H9 (cell line): ENCODE data around the gene ACTN4. TPM values are rescaled to one million over a fixed set of nuclear protein-coding genes. Genes with fewer than 3 reads are reported as not detected.
A peak's percentile ranks its signal among the peaks of the same experiment; 100 is the strongest.

Source experiments
- DNase-seq: peaks from one replicate; pipeline ENCODE4 v3.0.0-alpha.2; 2017
- H2AFZ ChIP-seq: one replicate; pipeline ENCODE4 v1.6.1; 2013; ENCODE audit warnings: mild to moderate bottlenecking, low read length, control low read depth, moderate library complexity
- H2AK5ac ChIP-seq: 2 replicates; pipeline ENCODE4 v1.6.1; 2013; ENCODE audit warnings: low read length, control low read depth, mixed read lengths; ENCODE audit not compliant: insufficient read length
- H2BK120ac ChIP-seq: one replicate; pipeline ENCODE4 v1.6.1; 2013; ENCODE audit warnings: low read depth, mild to moderate bottlenecking, low read length, control low read depth, inconsistent platforms; ENCODE audit not compliant: poor library complexity, severe bottlenecking
- H2BK12ac ChIP-seq: 2 replicates; pipeline ENCODE4 v1.6.1; 2013; ENCODE audit warnings: low read length, control low read depth, mixed read lengths, low read depth; ENCODE audit not compliant: insufficient read length
- H2BK15ac ChIP-seq: 2 replicates; pipeline ENCODE4 v1.6.1; 2013; ENCODE audit warnings: low read depth, low read length, control low read depth
- H2BK20ac ChIP-seq: one replicate; pipeline ENCODE4 v1.6.1; 2013; ENCODE audit warnings: low read depth, mild to moderate bottlenecking, low read length, control low read depth, inconsistent platforms; ENCODE audit not compliant: poor library complexity, severe bottlenecking
- H2BK5ac ChIP-seq: 2 replicates; pipeline ENCODE4 v1.6.1; 2013; ENCODE audit warnings: low read length, control low read depth, mixed read lengths; ENCODE audit not compliant: insufficient read length
- H3K14ac ChIP-seq: 2 replicates; pipeline ENCODE4 v1.6.1; 2013; ENCODE audit warnings: low read length, control low read depth; ENCODE audit not compliant: insufficient read depth
- H3K18ac ChIP-seq: 2 replicates; pipeline ENCODE4 v1.6.1; 2013; ENCODE audit warnings: low read depth, mild to moderate bottlenecking, mixed read lengths, low read length, control low read depth; ENCODE audit not compliant: insufficient read length
- H3K23ac ChIP-seq: 2 replicates; pipeline ENCODE4 v1.6.1; 2013; ENCODE audit warnings: low read length, control low read depth, mixed read lengths, low read depth; ENCODE audit not compliant: insufficient read length
- H3K23me2 ChIP-seq: 2 replicates; pipeline ENCODE4 v1.6.1; 2013; ENCODE audit warnings: low read depth, mild to moderate bottlenecking, mixed read lengths, low read length, control low read depth; ENCODE audit not compliant: insufficient read length, poor library complexity, severe bottlenecking
- H3K27ac ChIP-seq: 2 replicates; pipeline ENCODE4 v1.5.1; 2013; ENCODE audit warnings: low read length, control low read depth, mixed read lengths, low read depth; ENCODE audit not compliant: insufficient read length
- H3K27me3 ChIP-seq: 2 replicates; pipeline ENCODE4 v1.6.1; 2013; ENCODE audit warnings: low read length, control low read depth, inconsistent platforms; ENCODE audit not compliant: insufficient read depth
- H3K4ac ChIP-seq: 2 replicates; pipeline ENCODE4 v1.6.1; 2013; ENCODE audit warnings: low read depth, mild to moderate bottlenecking, control low read depth, inconsistent platforms, low read length, moderate library complexity
- H3K4me1 ChIP-seq: 2 replicates; pipeline ENCODE4 v1.6.1; 2013; ENCODE audit warnings: low read length, control low read depth, inconsistent platforms; ENCODE audit not compliant: insufficient read depth
- H3K4me2 ChIP-seq: 2 replicates; pipeline ENCODE4 v1.6.1; 2013; ENCODE audit warnings: low read length, control low read depth, mixed read lengths; ENCODE audit not compliant: insufficient read length, insufficient read depth
- H3K56ac ChIP-seq: 2 replicates; pipeline ENCODE4 v1.6.1; 2013; ENCODE audit warnings: low read depth, mild to moderate bottlenecking, mixed read lengths, low read length, control low read depth; ENCODE audit not compliant: insufficient read length
- H3K79me1 ChIP-seq: 2 replicates; pipeline ENCODE4 v1.6.1; 2013; ENCODE audit warnings: low read depth, mild to moderate bottlenecking, moderate library complexity, low read length, control low read depth, inconsistent platforms; ENCODE audit not compliant: insufficient read depth, poor library complexity, severe bottlenecking
- H3K79me2 ChIP-seq: 2 replicates; pipeline ENCODE4 v1.6.1; 2013; ENCODE audit warnings: low read length, control low read depth, inconsistent platforms; ENCODE audit not compliant: insufficient read depth
- H3K9ac ChIP-seq: 2 replicates; pipeline ENCODE4 v1.6.1; 2013; ENCODE audit warnings: low read length, control low read depth, mixed read lengths; ENCODE audit not compliant: insufficient read length; ENCODE audit errors: extremely low read depth
- H3K9me3 ChIP-seq: one replicate; pipeline ENCODE4 v1.6.1; 2013; ENCODE audit warnings: low read depth, low read length, inconsistent platforms; ENCODE audit not compliant: control insufficient read depth
- H3T11ph ChIP-seq: one replicate; pipeline ENCODE4 v1.6.1; 2013; ENCODE audit warnings: mild to moderate bottlenecking, low read length, control low read depth, inconsistent platforms
- H4K20me1 ChIP-seq: one replicate; pipeline ENCODE4 v1.6.1; 2013; ENCODE audit not compliant: control insufficient read depth, insufficient read length, insufficient read depth
- H4K5ac ChIP-seq: 2 replicates; pipeline ENCODE4 v1.6.1; 2013; ENCODE audit warnings: low read depth, mild to moderate bottlenecking, mixed read lengths, low read length, control low read depth; ENCODE audit not compliant: insufficient read length
- H4K8ac ChIP-seq: replicated peaks from 2 replicates; pipeline ENCODE4 v1.6.1; 2013; ENCODE audit warnings: low read length, control low read depth, mixed read lengths, low read depth; ENCODE audit not compliant: insufficient read length
- H4K91ac ChIP-seq: 2 replicates; pipeline ENCODE4 v1.6.1; 2013; ENCODE audit warnings: low read depth, mild to moderate bottlenecking, moderate library complexity, mixed read lengths, low read length, control low read depth; ENCODE audit not compliant: insufficient read length
- H3K27ac Mint-ChIP-seq, 3 experiments: 2 replicates in 2 of 3; 3 replicates in 1 of 3; pipeline ENCODE4 v1.8.0; 2020 to 2021; ENCODE audit warnings: mixed read lengths in 3 of 3, mild to moderate bottlenecking in 1 of 3, moderate library complexity in 1 of 3
- H3K27me3 Mint-ChIP-seq: 2 replicates; pipeline ENCODE4 v1.8.0; 2021; ENCODE audit warnings: low read depth, mild to moderate bottlenecking, moderate library complexity, mixed read lengths
- H3K36me3 Mint-ChIP-seq, 3 experiments: 2 replicates in 2 of 3; 3 replicates in 1 of 3; pipeline ENCODE4 v1.8.0; 2020 to 2021; ENCODE audit warnings: low read depth in 3 of 3, mixed read lengths in 3 of 3; ENCODE audit not compliant: insufficient read depth in 1 of 3
- H3K4me1 Mint-ChIP-seq, 2 experiments: 2 replicates each; pipeline ENCODE4 v1.8.0; 2020; ENCODE audit warnings: mixed read lengths in 2 of 2
- H3K4me3 Mint-ChIP-seq, 2 experiments: 2 replicates in 1 of 2; 3 replicates in 1 of 2; pipeline ENCODE4 v1.8.0; 2020 to 2021; ENCODE audit warnings: mild to moderate bottlenecking in 2 of 2, mixed read lengths in 2 of 2, moderate library complexity in 1 of 2
- H3K9me3 Mint-ChIP-seq, 2 experiments: 2 replicates in 1 of 2; 3 replicates in 1 of 2; pipeline ENCODE4 v1.8.0; 2020; ENCODE audit warnings: mild to moderate bottlenecking in 2 of 2, mixed read lengths in 2 of 2, moderate library complexity in 1 of 2
- WGBS: extraction: QIAGEN DNeasy Blood & Tissue Kit; methylation state at CpG from one replicate; pipeline ENCODE4 v1.1.7; 2013; ENCODE audit warnings: missing lambda C conversion rate, low lambda C conversion rate, mixed read lengths; ENCODE audit not compliant: insufficient read length; ENCODE audit errors: extremely low coverage; 5-methylcytosine and 5-hydroxymethylcytosine counted together
- total RNA-seq: library from RNA; stranded (reverse); gene quantifications from 2 replicates; pipeline ENCODE4 v1.2.1, GENCODE V29; 2021
- TF ChIP-seq, protein P1 (sequence below): fragments of 200-600 bp; sonication (generic); conservative IDR thresholded peaks from 3 replicates; pipeline ENCODE4 v1.8.0; 2021; ENCODE audit warnings: antibody characterized with exemption, mild to moderate bottlenecking

ACTN4 gene
- total RNA-seq, 1 experiment from 2014 or later = 369 TPM

DNA sequence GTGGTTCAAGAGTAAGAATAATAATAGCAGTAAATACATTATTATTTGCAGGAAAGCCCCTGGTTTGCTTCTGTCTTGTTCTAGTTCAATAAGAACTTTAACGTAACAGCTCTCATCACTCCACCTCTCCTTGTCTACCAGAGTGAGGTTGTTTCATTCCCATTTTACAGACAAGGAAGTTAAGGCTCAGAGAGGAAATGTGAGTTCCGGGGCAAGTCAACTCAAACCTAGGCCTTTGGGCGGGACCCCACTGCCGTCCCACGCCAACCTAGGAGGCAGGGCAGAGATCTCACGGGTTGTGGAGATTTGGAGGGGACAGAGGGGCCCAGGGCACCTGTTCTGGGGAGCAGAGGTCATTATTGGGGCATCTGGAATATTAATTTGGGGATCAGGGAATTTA is 31.2 kb upstream of the ACTN4 start:
- Histone ChIP-seq H2BK12ac (no peak overlapping the region), H4K20me1 (no peaks in the 10 kb centered on the region), H2AK5ac (no peak overlapping the region), H4K8ac (no peak overlapping the region), H3K4ac (no peak overlapping the region), H2BK20ac (no peak overlapping the region), H3K9ac (no peak overlapping the region), H3K27me3 (no peaks in the 10 kb centered on the region), H2BK120ac (no peak overlapping the region), H3K79me2 (peaks cover 4% of the 10 kb centered on the region; the same call in 1 of the 2 replicates), H2BK5ac (no peak overlapping the region), H2AFZ (no peak overlapping the region), H3K14ac (no peak overlapping the region), H3K56ac (no peak overlapping the region), H3K9me3 (no peaks in the 10 kb centered on the region), H4K91ac (no peak overlapping the region), H3K4me2 (no peak overlapping the region), H3K23ac (no peak overlapping the region), H2BK15ac (no peak overlapping the region), H3K18ac (no peak overlapping the region), H3K27ac (no peak overlapping the region), H3K79me1 (peaks cover 3% of the 10 kb centered on the region), H3K23me2 (peaks cover 5% of the 10 kb centered on the region), H3K4me1 (peaks cover 4% of the 10 kb centered on the region; the same call in 1 of the 2 replicates), H3T11ph (no peak overlapping the region), H4K5ac (no peak overlapping the region)
- DNase-seq = no peak
- no CpG with 5 or more reads among the region's 6 CpGs for WGBS
- H3K4me3 Mint-ChIP-seq = no peak overlapping the region
- no peaks in the 10 kb centered on the region; a peak in 1 of 5 replicates for H3K9me3 Mint-ChIP-seq
- H3K27ac Mint-ChIP-seq = peak overlapping the region in 1 of 3 experiments; percentile 43; a peak in 1 of 7 replicates
- peaks cover 6 to 15% (median 8%) of the 10 kb centered on the region in 3 experiments for H3K36me3 Mint-ChIP-seq
- H3K27me3 Mint-ChIP-seq = 0 out of 2 replicates have a peak, but pooled peaks cover under 1% of the 10 kb centered on the region
- TF ChIP-seq, protein P1, sequence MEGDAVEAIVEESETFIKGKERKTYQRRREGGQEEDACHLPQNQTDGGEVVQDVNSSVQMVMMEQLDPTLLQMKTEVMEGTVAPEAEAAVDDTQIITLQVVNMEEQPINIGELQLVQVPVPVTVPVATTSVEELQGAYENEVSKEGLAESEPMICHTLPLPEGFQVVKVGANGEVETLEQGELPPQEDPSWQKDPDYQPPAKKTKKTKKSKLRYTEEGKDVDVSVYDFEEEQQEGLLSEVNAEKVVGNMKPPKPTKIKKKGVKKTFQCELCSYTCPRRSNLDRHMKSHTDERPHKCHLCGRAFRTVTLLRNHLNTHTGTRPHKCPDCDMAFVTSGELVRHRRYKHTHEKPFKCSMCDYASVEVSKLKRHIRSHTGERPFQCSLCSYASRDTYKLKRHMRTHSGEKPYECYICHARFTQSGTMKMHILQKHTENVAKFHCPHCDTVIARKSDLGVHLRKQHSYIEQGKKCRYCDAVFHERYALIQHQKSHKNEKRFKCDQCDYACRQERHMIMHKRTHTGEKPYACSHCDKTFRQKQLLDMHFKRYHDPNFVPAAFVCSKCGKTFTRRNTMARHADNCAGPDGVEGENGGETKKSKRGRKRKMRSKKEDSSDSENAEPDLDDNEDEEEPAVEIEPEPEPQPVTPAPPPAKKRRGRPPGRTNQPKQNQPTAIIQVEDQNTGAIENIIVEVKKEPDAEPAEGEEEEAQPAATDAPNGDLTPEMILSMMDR = no peak
- H3K4me1 Mint-ChIP-seq = peaks cover 18 to 32% of the 10 kb centered on the region in 2 experiments
